Suprapubic skin (tissue), 4 donors: Measurements from ENCODE around the gene RYK. TPM values are rescaled to one million over a fixed set of nuclear protein-coding genes. Genes with fewer than 3 reads are reported as not detected.

ENCODE experiments used
- DNase-seq, 2 donors: peaks; one replicate each; pipeline ENCODE4 v3.0.0-alpha.2; 2019; ENCODE audit warnings: low spot score in 2 of 2
- H3K27ac ChIP-seq: fragments of 200-600 bp; sonication (generic); one replicate; pipeline ENCODE4 v1.5.1; 2019
- H3K27me3 ChIP-seq: fragments of 200-600 bp; sonication (generic); one replicate; pipeline ENCODE4 v1.5.1; 2019
- H3K36me3 ChIP-seq: fragments of 200-600 bp; sonication (generic); one replicate; pipeline ENCODE4 v1.5.1; 2019
- H3K4me1 ChIP-seq: fragments of 200-600 bp; sonication (generic); one replicate; pipeline ENCODE4 v1.5.1; 2019
- H3K4me3 ChIP-seq: fragments of 200-600 bp; sonication (generic); one replicate; pipeline ENCODE4 v1.5.1; 2019; ENCODE audit warnings: mild to moderate bottlenecking
- H3K9me3 ChIP-seq: fragments of 200-600 bp; sonication (generic); one replicate; pipeline ENCODE4 v1.5.1; 2019
- CTCF ChIP-seq, 2 donors: fragments of 200-600 bp in 1 of 2; fragments of 450-650 bp in 1 of 2; sonication (generic) in 1 of 2; IDR thresholded peaks; one replicate each; pipeline ENCODE4 v1.5.1; 2016 to 2019; ENCODE audit warnings: antibody characterized with exemption in 2 of 2, mild to moderate bottlenecking in 1 of 2, moderate library complexity in 1 of 2
- EP300 ChIP-seq: sonication (generic); formaldehyde crosslinking; IDR thresholded peaks from one replicate; pipeline ENCODE4 v1.6.1; 2017; ENCODE audit warnings: antibody characterized with exemption
- POLR2A ChIP-seq, 2 donors: fragments of 450-650 bp; IDR thresholded peaks; one replicate each; pipeline ENCODE4 v1.6.1; 2017; ENCODE audit warnings: antibody characterized with exemption in 2 of 2, mild to moderate bottlenecking in 2 of 2, moderate library complexity in 2 of 2
- POLR2AphosphoS5 ChIP-seq, 3 donors: sonication (generic); formaldehyde crosslinking; IDR thresholded peaks; one replicate each; pipeline ENCODE4 v1.6.1; 2017; ENCODE audit warnings: antibody characterized with exemption in 3 of 3
- WGBS: methylation state at CpG from one replicate; pipeline ENCODE4 v1.1.5; 2018; 5-methylcytosine and 5-hydroxymethylcytosine counted together
- total RNA-seq, 4 donors: library from RNA; depleted of rRNA; stranded (reverse); fragments of >200 nt; gene quantifications; one replicate each; pipeline ENCODE4 v1.1.0, GENCODE V29; 2016

The RYK gene
- total RNA-seq, 4 donors from 2014 or later, result 65.5 to 214 (median 80.1) TPM

DNA sequence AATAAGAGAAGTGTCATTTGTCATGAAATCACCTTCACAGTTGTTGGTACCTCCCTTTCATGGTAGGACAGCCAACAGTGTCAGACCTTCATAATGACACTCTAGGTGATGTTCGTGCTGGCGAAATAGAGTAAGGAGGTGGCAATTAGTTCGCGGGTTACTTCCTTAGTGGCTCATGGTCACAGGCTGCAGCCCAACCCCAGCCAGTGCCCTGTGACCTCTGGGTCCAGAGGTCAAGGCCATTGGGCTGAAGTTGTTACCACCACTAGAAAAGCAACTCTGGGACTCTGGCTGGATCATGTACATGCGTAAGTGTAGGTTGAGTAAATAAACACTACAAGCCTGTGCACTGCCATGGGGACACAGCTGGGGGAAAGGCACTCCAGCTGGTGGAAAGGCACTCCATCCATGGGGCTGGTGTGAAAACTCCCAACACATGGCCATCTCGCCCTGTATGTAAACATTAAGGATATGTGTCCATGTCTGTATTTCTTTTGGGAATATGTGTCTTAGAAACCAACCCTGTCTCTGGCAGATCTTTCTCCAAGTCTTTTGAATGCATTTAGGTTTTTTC lies 106.7 kb downstream of the RYK start:
- H3K4me3 ChIP-seq, result no peak overlapping the region
- H3K4me1 ChIP-seq, result peaks cover 14% of the 10 kb centered on the region
- H3K27ac ChIP-seq, result no peak overlapping the region
- WGBS, result 85% methylated on average over 6 of the region's 6 CpGs
- TF ChIP-seq EP300, result no peak
- TF ChIP-seq POLR2A (IDR thresholded peaks at IDR 0.05), result no peak
- no peak for TF ChIP-seq CTCF (IDR thresholded peaks at IDR 0.05)
- TF ChIP-seq POLR2AphosphoS5 (IDR thresholded peaks at IDR 0.05), result no peak
- peaks cover 7% of the 10 kb centered on the region for H3K9me3 ChIP-seq
- H3K36me3 ChIP-seq, result no peaks in the 10 kb centered on the region
- H3K27me3 ChIP-seq, result no peaks in the 10 kb centered on the region
- no peak for DNase-seq

GRCh38 chr3:134136604-134137003 lies 114.1 kb downstream of the RYK start:
- Histone ChIP-seq H3K27me3 (no peaks in the 10 kb centered on the region), H3K4me3 (no peak overlapping the region), H3K9me3 (peaks cover 9% of the 10 kb centered on the region), H3K4me1 (no peaks in the 10 kb centered on the region), H3K27ac (no peak overlapping the region), H3K36me3 (no peaks in the 10 kb centered on the region)
- TF ChIP-seq CTCF (IDR thresholded peaks at IDR 0.05), result no peak
- TF ChIP-seq EP300, result no peak
- no peak for TF ChIP-seq POLR2AphosphoS5 (IDR thresholded peaks at IDR 0.05)
- 86% methylated on average over 3 of the region's 3 CpGs for WGBS
- DNase-seq, result no peak

DNA sequence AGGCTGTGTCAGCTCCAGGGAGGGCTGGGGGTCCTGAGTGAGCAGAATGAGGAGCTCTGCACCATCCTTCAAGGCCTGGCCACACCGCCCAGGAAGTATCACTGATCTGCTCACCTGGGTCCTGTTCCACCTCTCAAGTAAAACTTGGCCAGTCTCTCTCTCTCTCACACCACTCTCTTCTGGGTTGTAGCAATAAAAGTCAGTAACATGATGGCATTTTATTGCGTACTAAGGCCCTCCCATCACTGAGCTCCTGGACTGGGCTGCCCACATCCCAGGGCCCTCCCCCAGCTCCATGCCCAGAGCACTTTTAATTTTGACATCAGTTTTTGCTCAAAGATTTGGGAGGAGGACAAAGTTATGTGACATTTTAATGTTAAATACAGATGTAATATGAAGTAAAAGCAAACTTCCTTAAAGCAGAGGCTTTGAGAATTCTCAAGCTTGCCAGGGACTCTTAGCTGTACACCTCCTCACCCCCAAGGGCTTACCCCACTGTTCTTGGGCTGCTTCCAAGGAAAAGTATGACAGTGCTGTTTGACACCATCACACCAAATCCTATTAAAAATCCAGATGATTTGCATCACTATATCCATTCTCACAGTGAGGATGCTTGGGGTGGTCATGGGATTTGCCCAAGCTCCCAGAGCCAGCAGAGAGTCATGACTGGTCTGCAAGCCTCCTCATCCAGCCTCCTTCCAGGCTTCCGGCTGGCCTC lies 115.8 kb downstream of the RYK start:
- H3K4me3 ChIP-seq, result no peak overlapping the region
- TF ChIP-seq POLR2AphosphoS5 (IDR thresholded peaks at IDR 0.05), result no peak
- TF ChIP-seq CTCF (IDR thresholded peaks at IDR 0.05), result no peak
- TF ChIP-seq POLR2A (IDR thresholded peaks at IDR 0.05), result no peak
- TF ChIP-seq EP300, result no peak
- no peaks in the 10 kb centered on the region for H3K36me3 ChIP-seq
- WGBS, result 94% methylated on average over 2 of the region's 3 CpGs
- H3K9me3 ChIP-seq, result peaks cover 4% of the 10 kb centered on the region
- H3K27me3 ChIP-seq, result no peaks in the 10 kb centered on the region
- DNase-seq, result no peak
- H3K27ac ChIP-seq, result no peak overlapping the region
- no peaks in the 10 kb centered on the region for H3K4me1 ChIP-seq

DNA sequence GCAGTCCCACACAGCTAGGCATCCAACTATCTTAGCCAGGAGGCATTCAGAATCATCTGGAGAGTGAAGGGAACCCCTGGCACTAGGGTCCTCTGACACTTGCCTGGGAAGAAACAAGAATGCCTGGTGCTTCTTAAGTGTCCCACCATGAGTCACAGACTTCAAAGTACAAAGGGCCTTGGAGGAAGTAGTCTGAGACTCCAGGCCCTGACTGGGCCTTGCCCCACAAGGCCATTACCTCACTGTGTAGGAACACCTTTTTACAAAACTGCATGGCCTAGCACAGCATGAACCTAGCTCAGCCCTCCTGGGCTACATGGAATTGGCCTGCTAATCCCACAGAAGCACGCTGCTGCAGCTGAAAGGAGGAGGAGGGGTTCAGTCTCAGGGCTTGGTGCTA lies 116.4 kb downstream of the RYK start:
- Histone ChIP-seq H3K27ac (no peak overlapping the region), H3K9me3 (peaks cover 4% of the 10 kb centered on the region), H3K4me1 (no peaks in the 10 kb centered on the region), H3K36me3 (no peaks in the 10 kb centered on the region), H3K27me3 (no peaks in the 10 kb centered on the region), H3K4me3 (no peak overlapping the region)
- no CpG with 5 or more reads among the region's 1 CpG for WGBS
- no peak for DNase-seq
- TF ChIP-seq CTCF (IDR thresholded peaks at IDR 0.05), result no peak

DNA sequence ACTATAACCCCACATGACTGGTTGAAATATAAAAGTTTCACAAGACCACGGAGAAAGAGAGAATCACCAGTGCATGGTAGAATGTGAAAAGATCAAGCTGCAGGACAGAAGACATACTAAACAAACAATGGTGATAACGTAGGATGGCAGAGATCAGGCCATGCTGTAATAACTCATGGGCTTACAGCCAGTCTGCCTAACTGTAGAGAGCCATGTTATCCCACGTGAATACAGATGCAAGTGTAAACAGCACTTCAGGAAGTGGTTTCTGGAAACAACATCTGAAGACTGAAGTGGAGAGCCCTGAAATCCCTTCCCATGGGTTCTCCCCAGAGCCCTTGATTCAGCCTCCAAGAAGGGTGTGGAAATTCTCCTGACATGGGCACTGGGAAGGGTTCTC lies 117.7 kb downstream of the RYK start:
- no peaks in the 10 kb centered on the region for H3K4me1 ChIP-seq
- no peak for TF ChIP-seq EP300
- no peak for TF ChIP-seq POLR2AphosphoS5 (IDR thresholded peaks at IDR 0.05)
- no peak for TF ChIP-seq CTCF (IDR thresholded peaks at IDR 0.05)
- TF ChIP-seq POLR2A (IDR thresholded peaks at IDR 0.05), result no peak
- no peaks in the 10 kb centered on the region for H3K27me3 ChIP-seq
- no peak overlapping the region for H3K27ac ChIP-seq
- no peak for DNase-seq
- no peaks in the 10 kb centered on the region for H3K9me3 ChIP-seq
- H3K36me3 ChIP-seq, result no peaks in the 10 kb centered on the region
- WGBS, result 47% methylated on average over 3 of the region's 3 CpGs
- no peak overlapping the region for H3K4me3 ChIP-seq
